Gastroesophageal sphincter (tissue), 3 donors: ENCODE results near the gene DGAT2.

ENCODE experiments used
- CTCF ChIP-seq, 4 experiments: fragments of 200-600 bp in 2 of 4; fragments of 450-650 bp in 2 of 4; sonication (generic) in 1 of 4; IDR thresholded peaks; one replicate each; pipeline ENCODE4 v1.5.1; 2017 to 2019; ENCODE audit warnings: antibody characterized with exemption in 4 of 4, mild to moderate bottlenecking in 2 of 4, moderate library complexity in 2 of 4
- POLR2A ChIP-seq, 2 donors: fragments of 450-650 bp; IDR thresholded peaks; one replicate each; pipeline ENCODE4 v1.6.1; 2017; ENCODE audit warnings: antibody characterized with exemption in 2 of 2, mild to moderate bottlenecking in 2 of 2, moderate library complexity in 1 of 2
- POLR2AphosphoS5 ChIP-seq: sonication (generic); formaldehyde crosslinking; IDR thresholded peaks from one replicate; pipeline ENCODE4 v1.6.1; 2017; ENCODE audit warnings: antibody characterized with exemption

GRCh38 chr11:75776546-75776945 is 8.0 kb downstream of the DGAT2 start:
- TF ChIP-seq POLR2A (IDR thresholded peaks at IDR 0.05) (no peak), CTCF (IDR thresholded peaks at IDR 0.05) (no peak), POLR2AphosphoS5 (no peak)
